Natural killer cell (primary cell): ENCODE measurements around the gene CD300H. TPM values are rescaled to one million over a fixed set of nuclear protein-coding genes. Genes with fewer than 3 reads are reported as not detected.

Source experiments
- ATAC-seq, 3 donors: fragments of 150-1000 bp in 2 of 3; fragments of 200-7000 bp in 1 of 3; cut with Tn5 transposase; 1 replicate in 1 of 3; 2 replicates in 2 of 3; pipeline ENCODE4 v1.10.0; 2021; ENCODE audit warnings: mild to moderate bottlenecking in 2 of 3, moderate library complexity in 2 of 3
- DNase-seq, 2 donors: peaks; one replicate each; pipeline versions ENCODE4 v3.0.0 to v3.0.0-alpha.2; 2013 to 2021; ENCODE audit warnings: mixed read lengths in 1 of 2
- H3K27ac ChIP-seq: one replicate; pipeline ENCODE4 v1.5.1; 2013; ENCODE audit warnings: mild to moderate bottlenecking, low read length
- H3K27me3 ChIP-seq: one replicate; pipeline ENCODE4 v1.6.1; 2013; ENCODE audit warnings: low read length; ENCODE audit not compliant: control insufficient read depth, insufficient read depth
- H3K36me3 ChIP-seq: one replicate; pipeline ENCODE4 v1.6.1; 2013; ENCODE audit warnings: low read length; ENCODE audit not compliant: control insufficient read depth, insufficient read depth
- H3K4me1 ChIP-seq: one replicate; pipeline ENCODE4 v1.6.1; 2013; ENCODE audit warnings: low read length; ENCODE audit not compliant: control insufficient read depth, insufficient read depth
- H3K4me3 ChIP-seq: one replicate; pipeline ENCODE4 v1.5.1; 2013; ENCODE audit warnings: low read length
- H3K9me3 ChIP-seq: one replicate; pipeline ENCODE4 v1.6.1; 2013; ENCODE audit warnings: low read length; ENCODE audit not compliant: control insufficient read depth, insufficient read depth
- H3K27ac Mint-ChIP-seq, 2 donors: one replicate each; pipeline ENCODE4 v1.8.0; 2022; ENCODE audit warnings: mild to moderate bottlenecking in 2 of 2, mixed read lengths in 2 of 2, moderate library complexity in 1 of 2
- H3K27me3 Mint-ChIP-seq, 2 donors: one replicate each; pipeline ENCODE4 v1.8.0; 2022; ENCODE audit warnings: low read depth in 2 of 2, mixed read lengths in 2 of 2
- H3K36me3 Mint-ChIP-seq: one replicate; pipeline ENCODE4 v1.8.0; 2022; ENCODE audit warnings: mixed read lengths
- H3K4me1 Mint-ChIP-seq, 2 donors: one replicate each; pipeline ENCODE4 v1.8.0; 2022; ENCODE audit warnings: mixed read lengths in 2 of 2
- H3K4me3 Mint-ChIP-seq: one replicate; pipeline ENCODE4 v1.8.0; 2022; ENCODE audit warnings: mild to moderate bottlenecking, moderate library complexity, mixed read lengths
- H3K9me3 Mint-ChIP-seq, 2 donors: one replicate each; pipeline ENCODE4 v1.8.0; 2022; ENCODE audit warnings: mixed read lengths in 2 of 2
- CTCF ChIP-seq: fragments of 200-600 bp; IDR thresholded peaks from one replicate; pipeline ENCODE4 v1.8.0; 2022; ENCODE audit warnings: antibody characterized with exemption
- WGBS: methylation state at CpG from one replicate; pipeline ENCODE4 v1.1.7; 2013; ENCODE audit warnings: missing lambda C conversion rate; ENCODE audit not compliant: insufficient coverage; 5-methylcytosine and 5-hydroxymethylcytosine counted together
- intact Hi-C: fragments of 100-400 bp; cut with micrococcal nuclease; formaldehyde crosslinking; loops from one replicate; pipeline ENCODE4 v1.14.2; 2022
- total RNA-seq, 4 donors: library from RNA; stranded (reverse); fragments of 120-200 nt in 1 of 4; gene quantifications; one replicate each; pipeline versions ENCODE4 v1.2.3 to v1.2.4, GENCODE V29; 2013 to 2022

CD300H gene
- total RNA-seq, 3 donors from 2014 or later (not counting 1 experiment from before 2014, with no cell fraction given) = 0.90 to 9.3 TPM; not detected in 1

GRCh38 chr17:74555427-74555940 is 11.8 kb downstream of the CD300H start:
- intact Hi-C loops = no loop called here
- Histone ChIP-seq H3K4me3 (no peak overlapping the region), H3K27me3 (no peaks in the 10 kb centered on the region), H3K36me3 (no peaks in the 10 kb centered on the region), H3K9me3 (no peaks in the 10 kb centered on the region), H3K4me1 (peaks cover 5% of the 10 kb centered on the region), H3K27ac (no peak overlapping the region)
- Mint-ChIP-seq H3K4me1 (peaks cover 6 to 7% of the 10 kb centered on the region in 2 donors), H3K4me3 (no peak overlapping the region), H3K36me3 (no peaks in the 10 kb centered on the region), H3K9me3 (no peaks in the 10 kb centered on the region), H3K27me3 (no peaks in the 10 kb centered on the region), H3K27ac (no peak overlapping the region)
- no peak for TF ChIP-seq CTCF
- DNase-seq = no peak
- 74% methylated on average over 5 of the region's 7 CpGs for WGBS
- ATAC-seq = no peak

DNA sequence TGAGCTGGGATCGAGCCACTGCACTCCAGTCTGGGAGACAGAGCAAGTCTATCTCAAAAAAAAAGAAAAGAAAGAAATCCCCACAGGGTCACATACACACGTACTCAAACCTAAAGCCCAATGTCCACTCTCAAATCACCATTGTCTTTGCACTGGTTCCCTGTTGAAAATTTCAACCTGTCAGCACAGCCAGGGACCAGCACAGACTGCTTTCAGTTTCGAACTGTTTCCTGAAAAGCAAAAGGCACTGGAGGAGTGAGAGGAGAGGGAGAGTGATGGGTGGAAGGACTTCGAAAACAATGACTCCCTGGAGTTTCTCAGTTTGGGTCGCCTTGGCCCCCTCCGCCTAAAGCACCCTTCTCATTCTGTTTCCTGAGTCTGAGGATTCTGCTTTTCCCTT is 12.4 kb downstream of the CD300H start:
- H3K4me3 ChIP-seq = no peak overlapping the region
- no peaks in the 10 kb centered on the region for H3K9me3 ChIP-seq
- H3K4me3 Mint-ChIP-seq = no peak overlapping the region
- no peak overlapping the region for H3K27ac Mint-ChIP-seq
- H3K27me3 Mint-ChIP-seq = peaks cover 0 to 2% of the 10 kb centered on the region in 2 donors
- H3K4me1 ChIP-seq = peaks cover 5% of the 10 kb centered on the region
- intact Hi-C loops = no loop called here
- ATAC-seq (no peak), DNase-seq (no peak)
- H3K4me1 Mint-ChIP-seq = peaks cover 6 to 7% of the 10 kb centered on the region in 2 donors
- H3K36me3 Mint-ChIP-seq = no peaks in the 10 kb centered on the region
- H3K27me3 ChIP-seq = no peaks in the 10 kb centered on the region
- TF ChIP-seq CTCF = no peak
- H3K36me3 ChIP-seq = no peaks in the 10 kb centered on the region
- 72% methylated on average over 6 of the region's 6 CpGs for WGBS
- H3K27ac ChIP-seq = no peak overlapping the region
- no peaks in the 10 kb centered on the region for H3K9me3 Mint-ChIP-seq

- no peaks in the 10 kb centered on the region for H3K27me3 ChIP-seq
- Mint-ChIP-seq H3K4me3 (no peak overlapping the region), H3K9me3 (no peaks in the 10 kb centered on the region), H3K27me3 (peaks cover 0 to 2% of the 10 kb centered on the region in 2 donors), H3K27ac (no peak overlapping the region), H3K36me3 (no peaks in the 10 kb centered on the region), H3K4me1 (peaks cover 9 to 13% of the 10 kb centered on the region in 2 donors)
- H3K36me3 ChIP-seq = no peaks in the 10 kb centered on the region
- no peak overlapping the region for H3K4me3 ChIP-seq
- no peak overlapping the region for H3K27ac ChIP-seq
- DNase-seq (no peak), ATAC-seq (no peak)
- no peaks in the 10 kb centered on the region for H3K9me3 ChIP-seq
- TF ChIP-seq CTCF = no peak
- WGBS = 69% methylated on average over 7 of the region's 7 CpGs
- H3K4me1 ChIP-seq = peaks cover 12% of the 10 kb centered on the region
- intact Hi-C loops = no loop called here
These were observed 15.3 kb downstream of the CD300H start for GRCh38 chr17:74552037-74552436.

- Histone ChIP-seq H3K4me3 (no peak overlapping the region), H3K9me3 (no peaks in the 10 kb centered on the region), H3K27ac (no peak overlapping the region), H3K4me1 (peaks cover 26% of the 10 kb centered on the region), H3K27me3 (no peaks in the 10 kb centered on the region), H3K36me3 (no peaks in the 10 kb centered on the region)
- H3K36me3 Mint-ChIP-seq = no peaks in the 10 kb centered on the region
- ATAC-seq (no peak), DNase-seq (no peak)
- peaks cover 20 to 25% of the 10 kb centered on the region in 2 donors for H3K4me1 Mint-ChIP-seq
- H3K27me3 Mint-ChIP-seq = peaks cover 0 to 2% of the 10 kb centered on the region in 2 donors
- TF ChIP-seq CTCF = no peak
- H3K9me3 Mint-ChIP-seq = no peaks in the 10 kb centered on the region
- no peak overlapping the region for H3K4me3 Mint-ChIP-seq
- 89% methylated on average over 15 of the region's 15 CpGs for WGBS
- H3K27ac Mint-ChIP-seq = no peak overlapping the region
- intact Hi-C loops = no loop called here
These were observed 16.7 kb downstream of the CD300H start for GRCh38 chr17:74550602-74551001.
